CD14-positive monocyte (primary cell): Measurements from ENCODE around the gene TENT4A. TPM values are rescaled to one million over a fixed set of nuclear protein-coding genes. Genes with fewer than 3 reads are reported as not detected.

ENCODE experiments used
- DNase-seq, 3 donors: peaks; one replicate each; pipeline ENCODE4 v3.0.0-alpha.2; 2011 to 2022
- H2AFZ ChIP-seq: 2 replicates; pipeline ENCODE4 v1.6.0; 2012; ENCODE audit warnings: mild to moderate bottlenecking, low read depth, low read length, inconsistent platforms; ENCODE audit not compliant: insufficient read depth, poor library complexity, severe bottlenecking
- H3K27ac ChIP-seq, 2 donors: 1 replicate in 1 of 2; 2 replicates in 1 of 2; pipeline ENCODE4 v1.5.1; 2012 to 2013; ENCODE audit warnings: low read length in 2 of 2, control low read depth in 1 of 2, inconsistent platforms in 1 of 2, low read depth in 1 of 2, mild to moderate bottlenecking in 1 of 2
- H3K27me3 ChIP-seq, 2 donors: one replicate each; pipeline versions ENCODE4 v1.6.0 to v1.6.1; 2011 to 2013; ENCODE audit warnings: low read length in 2 of 2; ENCODE audit not compliant: control insufficient read depth in 2 of 2, insufficient read depth in 2 of 2
- H3K36me3 ChIP-seq, 2 donors: replicated peaks in 1 of 2; 1 replicate in 1 of 2; 2 replicates in 1 of 2; pipeline versions ENCODE4 v1.5.1 to v1.6.1; 2012 to 2013; ENCODE audit warnings: low read length in 2 of 2, control low read depth in 1 of 2, inconsistent platforms in 1 of 2, mild to moderate bottlenecking in 1 of 2; ENCODE audit not compliant: insufficient read depth in 2 of 2, control insufficient read depth in 1 of 2
- H3K4me1 ChIP-seq, 2 donors: 1 replicate in 1 of 2; 2 replicates in 1 of 2; pipeline versions ENCODE4 v1.5.1 to v1.6.1; 2012 to 2013; ENCODE audit warnings: low read length in 2 of 2, control low read depth in 1 of 2, inconsistent platforms in 1 of 2, mild to moderate bottlenecking in 1 of 2, moderate library complexity in 1 of 2; ENCODE audit not compliant: insufficient read depth in 2 of 2, control insufficient read depth in 1 of 2
- H3K4me2 ChIP-seq: replicated peaks from 2 replicates; pipeline ENCODE3; 2012; ENCODE audit warnings: low read length, moderate library complexity, mild to moderate bottlenecking; ENCODE audit not compliant: poor library complexity, severe bottlenecking; ENCODE audit errors: extremely low read depth
- H3K4me3 ChIP-seq, 3 experiments: fragments of 200-600 bp in 1 of 3; sonication (generic) in 1 of 3; replicated peaks in 1 of 3; 1 replicate in 2 of 3; 2 replicates in 1 of 3; pipeline ENCODE4 v1.5.1; 2011 to 2013; ENCODE audit warnings: low read length in 3 of 3, mild to moderate bottlenecking in 3 of 3, control low read depth in 2 of 3, low read depth in 2 of 3, inconsistent platforms in 1 of 3, moderate library complexity in 1 of 3
- H3K79me2 ChIP-seq: 2 replicates; pipeline ENCODE4 v1.6.0; 2012; ENCODE audit warnings: mild to moderate bottlenecking, control low read depth, inconsistent platforms, low read length, moderate library complexity; ENCODE audit not compliant: insufficient read depth
- H3K9ac ChIP-seq: 2 replicates; pipeline ENCODE4 v1.6.0; 2017; ENCODE audit warnings: low read length, mild to moderate bottlenecking; ENCODE audit not compliant: insufficient read depth, poor library complexity, severe bottlenecking
- H3K9me3 ChIP-seq, 2 donors: replicated peaks in 1 of 2; 1 replicate in 1 of 2; 2 replicates in 1 of 2; pipeline versions ENCODE4 v1.5.1 to v1.6.1; 2012 to 2013; ENCODE audit warnings: low read length in 2 of 2, control low read depth in 1 of 2; ENCODE audit not compliant: control insufficient read depth in 1 of 2, insufficient read depth in 1 of 2
- H4K20me1 ChIP-seq: 2 replicates; pipeline ENCODE4 v1.6.0; 2012; ENCODE audit warnings: mild to moderate bottlenecking, low read length, control low read depth, moderate library complexity; ENCODE audit not compliant: insufficient read depth
- H3K27ac Mint-ChIP-seq, 7 donors: one replicate each; pipeline ENCODE4 v1.8.0; 2020; ENCODE audit warnings: mild to moderate bottlenecking in 7 of 7, mixed read lengths in 7 of 7, moderate library complexity in 6 of 7, inconsistent platforms in 2 of 7
- H3K27me3 Mint-ChIP-seq, 3 donors: one replicate each; pipeline ENCODE4 v1.8.0; 2021 to 2022; ENCODE audit warnings: low read depth in 3 of 3, mild to moderate bottlenecking in 3 of 3, mixed read lengths in 3 of 3, moderate library complexity in 3 of 3, inconsistent platforms in 1 of 3
- H3K36me3 Mint-ChIP-seq, 2 donors: one replicate each; pipeline ENCODE4 v1.8.0; 2020; ENCODE audit warnings: mixed read lengths in 2 of 2, inconsistent platforms in 1 of 2, mild to moderate bottlenecking in 1 of 2
- H3K4me1 Mint-ChIP-seq: one replicate; pipeline ENCODE4 v1.8.0; 2020; ENCODE audit warnings: mild to moderate bottlenecking, mixed read lengths
- H3K4me3 Mint-ChIP-seq, 2 donors: one replicate each; pipeline ENCODE4 v1.8.0; 2020; ENCODE audit warnings: mild to moderate bottlenecking in 2 of 2, mixed read lengths in 2 of 2, moderate library complexity in 1 of 2
- H3K9me3 Mint-ChIP-seq, 7 donors: one replicate each; pipeline ENCODE4 v1.8.0; 2020 to 2022; ENCODE audit warnings: mixed read lengths in 7 of 7, mild to moderate bottlenecking in 6 of 7, moderate library complexity in 6 of 7, inconsistent platforms in 2 of 7
- CTCF ChIP-seq: fragments of 200-600 bp; IDR thresholded peaks from one replicate; pipeline ENCODE4 v1.8.0; 2022; ENCODE audit warnings: antibody characterized with exemption, mild to moderate bottlenecking
- WGBS: methylation state at CpG from one replicate; pipeline ENCODE4 v1.1.5; 2013; ENCODE audit warnings: missing lambda C conversion rate; ENCODE audit not compliant: insufficient coverage; 5-methylcytosine and 5-hydroxymethylcytosine counted together
- intact Hi-C, 2 donors: fragments of 100-400 bp; cut with micrococcal nuclease; formaldehyde crosslinking; loops; one replicate each; pipeline versions ENCODE4 v1.15.0 to v1.15.1; 2023
- polyA plus RNA-seq, 3 donors: library from polyadenylated mRNA; depleted of rRNA in 1 of 3; unstranded in 2 of 3; stranded (reverse) in 1 of 3; fragments of 300-500 nt in 2 of 3; fragments of >200 nt in 1 of 3; fragmentation: Illumina TruSeq in 2 of 3; gene quantifications; 1 replicate in 2 of 3; 2 replicates in 1 of 3; pipeline ENCODE4 v1.2.3, GENCODE V29; 2012 to 2021

Gene TENT4A
- polyA plus RNA-seq, 3 donors = 0.17 to 15.6 (median 0.44) TPM

GRCh38 chr5:6747103-6747502 lies 33.9 kb downstream of the TENT4A start:
- Mint-ChIP-seq H3K9me3 (no peaks in the 10 kb centered on the region), H3K4me1 (no peaks in the 10 kb centered on the region), H3K27me3 (peaks cover 0 to 2% (median 0%) of the 10 kb centered on the region in 3 donors), H3K36me3 (peaks cover 84 to 88% of the 10 kb centered on the region in 2 donors), H3K27ac (no peak overlapping the region), H3K4me3 (no peak overlapping the region)
- no peak for DNase-seq
- WGBS = 97% methylated on average over 6 of the region's 9 CpGs
- TF ChIP-seq CTCF = no peak
- no peak overlapping the region for H3K4me2 ChIP-seq
- no peak overlapping the region for H2AFZ ChIP-seq
- peaks cover 28% of the 10 kb centered on the region for H3K79me2 ChIP-seq
- H3K27ac ChIP-seq = no peak overlapping the region
- H4K20me1 ChIP-seq = peaks cover 32% of the 10 kb centered on the region
- no peak overlapping the region for H3K9ac ChIP-seq
- H3K4me1 ChIP-seq = no peaks in the 10 kb centered on the region
- no peak overlapping the region for H3K4me3 ChIP-seq
- peaks cover 77 to 96% of the 10 kb centered on the region in 2 donors for H3K36me3 ChIP-seq
- no peaks in the 10 kb centered on the region for H3K9me3 ChIP-seq
- no peaks in the 10 kb centered on the region for H3K27me3 ChIP-seq
- intact Hi-C loops = loop anchor here (10.0 kb wide), 4 partner anchors 112 to 1602 kb away; partner anchors contain the start of genes NSUN2 (in 2 of the 2), SRD5A1 (in 2 of the 2), ADAMTS16 (in 1 of the 2) and MED10 (in 1 of the 2)

- WGBS = 98% methylated on average over 11 of the region's 11 CpGs
- H3K27ac Mint-ChIP-seq = peak overlapping the region in 3 of 7 donors; percentile 38 to 68 (median 66)
- Histone ChIP-seq H2AFZ (no peak overlapping the region), H3K36me3 (peaks cover 77 to 96% of the 10 kb centered on the region in 2 donors), H3K79me2 (peaks cover 28% of the 10 kb centered on the region), H3K27me3 (no peaks in the 10 kb centered on the region), H3K4me1 (no peaks in the 10 kb centered on the region), H4K20me1 (peaks cover 32% of the 10 kb centered on the region), H3K4me3 (no peak overlapping the region), H3K4me2 (no peak overlapping the region), H3K27ac (no peak overlapping the region), H3K9ac (no peak overlapping the region), H3K9me3 (no peaks in the 10 kb centered on the region)
- H3K36me3 Mint-ChIP-seq = peaks cover 84 to 87% of the 10 kb centered on the region in 2 donors
- no peak for TF ChIP-seq CTCF
- no peak overlapping the region for H3K4me3 Mint-ChIP-seq
- H3K9me3 Mint-ChIP-seq = no peaks in the 10 kb centered on the region
- intact Hi-C loops = loop anchor here (10.0 kb wide), 4 partner anchors 113 to 1603 kb away; partner anchors contain the start of genes NSUN2 (in 2 of the 2), SRD5A1 (in 2 of the 2), ADAMTS16 (in 1 of the 2) and MED10 (in 1 of the 2)
- H3K27me3 Mint-ChIP-seq = peaks cover 0 to 2% (median 0%) of the 10 kb centered on the region in 3 donors
- no peak for DNase-seq
- no peaks in the 10 kb centered on the region for H3K4me1 Mint-ChIP-seq
Observed at GRCh38 chr5:6748142-6748541, 34.9 kb downstream of the TENT4A start.
